ENCODE measurements around the gene EXD1. TPM values are rescaled to one million over a fixed set of nuclear protein-coding genes. Genes with fewer than 3 reads are reported as not detected.
"Not testable (repeated sequence)": the region's sequence is repeated elsewhere in the genome, so short reads cannot be mapped to it uniquely, and the experiment has no call there.

The EXD1 gene
- total RNA-seq, 3 donors from 2014 or later = not detected

- Histone ChIP-seq H3K9me3 (no peaks in the 10 kb centered on the region), H3K27ac (peak overlapping the region; percentile 46 to 48), H3K27me3 (no peaks in the 10 kb centered on the region), H3K4me1 (no peaks in the 10 kb centered on the region), H3K36me3 (no peaks in the 10 kb centered on the region), H3K4me3 (no peak overlapping the region)
- intact Hi-C loops (cut with DNase I; ENCODE audit: low total_unique reads) = loop anchor here (5.0 kb wide), 1 partner anchor 832 kb away; no protein-coding TSS in a partner anchor
- DNase-seq (ENCODE audit: low spot score in 2 of 2) = no peak
- no peak for TF ChIP-seq CTCF (IDR thresholded peaks at IDR 0.05)
- TF ChIP-seq POLR2A (IDR thresholded peaks at IDR 0.05) = no peak
- no peak for TF ChIP-seq POLR2AphosphoS5 (IDR thresholded peaks at IDR 0.05)
These were observed 28.4 kb upstream of the EXD1 start for GRCh38 chr15:41258750-41259471.

GRCh38 chr15:41256577-41257038 is 26.1 kb upstream of the EXD1 start:
- Histone ChIP-seq H3K36me3 (no peaks in the 10 kb centered on the region), H3K27me3 (no peaks in the 10 kb centered on the region), H3K4me1 (no peaks in the 10 kb centered on the region), H3K9me3 (no peaks in the 10 kb centered on the region), H3K4me3 (no peak overlapping the region), H3K27ac (peak overlapping the region; percentile 4 to 52)
- no peak for DNase-seq (ENCODE audit: low spot score in 2 of 2)
- TF ChIP-seq POLR2AphosphoS5 (IDR thresholded peaks at IDR 0.05) (no peak), CTCF (IDR thresholded peaks at IDR 0.05) (no peak), POLR2A (IDR thresholded peaks at IDR 0.05) (no peak)
- intact Hi-C loops (cut with DNase I; ENCODE audit: low total_unique reads) = loop anchor here (5.0 kb wide), 1 partner anchor 829 kb away; no protein-coding TSS in a partner anchor

- no peaks in the 10 kb centered on the region for H3K36me3 ChIP-seq
- H3K4me1 ChIP-seq = no peaks in the 10 kb centered on the region
- intact Hi-C loops (cut with DNase I; ENCODE audit: low total_unique reads) = loop anchor here (5.0 kb wide), 1 partner anchor 829 kb away; no protein-coding TSS in a partner anchor
- no peak for DNase-seq (ENCODE audit: low spot score in 2 of 2)
- H3K27me3 ChIP-seq = no peaks in the 10 kb centered on the region
- TF ChIP-seq POLR2A (IDR thresholded peaks at IDR 0.05) (no peak), POLR2AphosphoS5 (IDR thresholded peaks at IDR 0.05) (no peak), CTCF (IDR thresholded peaks at IDR 0.05) (no peak)
- H3K9me3 ChIP-seq = no peaks in the 10 kb centered on the region
- no peak overlapping the region for H3K4me3 ChIP-seq
- H3K27ac ChIP-seq = peak overlapping the region in 1 of 2 donors; percentile 52
These were observed 25.5 kb upstream of the EXD1 start for GRCh38 chr15:41256103-41256502.

DNA sequence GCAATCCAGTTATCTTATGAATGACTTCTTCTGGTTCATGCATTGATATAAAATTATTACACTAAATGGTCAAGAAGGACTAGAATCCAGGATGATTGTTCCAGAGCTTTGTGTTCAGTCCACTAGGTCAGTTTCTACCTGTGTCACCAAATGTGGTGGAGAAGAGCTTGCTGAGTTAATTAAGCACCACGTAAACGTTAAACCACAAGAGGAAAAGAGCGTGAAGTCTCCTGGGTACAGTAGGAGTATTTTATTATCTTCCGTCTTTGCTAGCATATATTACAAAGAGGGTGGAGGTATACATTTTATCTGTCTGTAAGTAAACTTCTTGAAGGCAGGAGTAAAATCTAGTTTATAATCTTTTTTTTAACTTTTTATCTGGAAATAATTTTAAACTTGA is 24.0 kb upstream of the EXD1 start:
- no peaks in the 10 kb centered on the region for H3K4me1 ChIP-seq
- no peaks in the 10 kb centered on the region for H3K27me3 ChIP-seq
- intact Hi-C loops (cut with DNase I; ENCODE audit: low total_unique reads) = no loop called here
- TF ChIP-seq POLR2A (IDR thresholded peaks at IDR 0.05) (no peak), CTCF (IDR thresholded peaks at IDR 0.05) (no peak), POLR2AphosphoS5 (IDR thresholded peaks at IDR 0.05) (no peak)
- no peak overlapping the region for H3K4me3 ChIP-seq
- H3K9me3 ChIP-seq = no peaks in the 10 kb centered on the region
- H3K27ac ChIP-seq = no peak overlapping the region
- no peak for DNase-seq (ENCODE audit: low spot score in 2 of 2)
- no peaks in the 10 kb centered on the region for H3K36me3 ChIP-seq

GRCh38 chr15:41251411-41251810 is 20.9 kb upstream of the EXD1 start:
- H3K9me3 ChIP-seq = no peaks in the 10 kb centered on the region
- no peaks in the 10 kb centered on the region for H3K27me3 ChIP-seq
- no peak for TF ChIP-seq POLR2A (IDR thresholded peaks at IDR 0.05)
- H3K36me3 ChIP-seq = no peaks in the 10 kb centered on the region
- no peak overlapping the region for H3K27ac ChIP-seq
- no peak overlapping the region for H3K4me3 ChIP-seq
- H3K4me1 ChIP-seq = no peaks in the 10 kb centered on the region
- DNase-seq (ENCODE audit: low spot score in 2 of 2) = no peak
- intact Hi-C loops (cut with DNase I; ENCODE audit: low total_unique reads) = no loop called here

DNA sequence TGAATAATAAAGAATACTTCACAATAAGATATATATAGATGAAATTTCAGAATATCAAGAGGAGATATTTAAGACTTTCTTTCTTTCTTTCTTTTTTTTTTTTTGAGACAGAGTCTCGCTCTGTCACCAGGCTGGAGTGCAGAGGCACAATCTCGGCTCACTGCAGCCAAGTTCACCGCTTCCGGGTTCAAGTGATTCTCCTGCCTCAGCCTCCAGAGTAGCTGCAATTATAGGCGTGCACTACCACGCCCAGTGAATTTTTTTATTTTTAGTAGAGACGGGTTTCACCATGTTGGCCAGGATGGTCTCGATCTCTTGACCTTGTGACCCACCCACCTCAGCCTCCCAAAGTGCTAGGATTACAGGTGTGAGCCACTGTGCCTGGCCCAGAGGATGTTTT is 20.2 kb upstream of the EXD1 start:
- DNase-seq (ENCODE audit: low spot score in 2 of 2); H3K36me3 ChIP-seq; H3K9me3 ChIP-seq; intact Hi-C loops (cut with DNase I; ENCODE audit: low total_unique reads); H3K27me3 ChIP-seq; H3K27ac ChIP-seq; H3K4me1 ChIP-seq; H3K4me3 ChIP-seq: not testable (repeated sequence)

All from breast epithelium (tissue), 4 donors.